ENCODE measurements around the gene KRT1. TPM values are rescaled to one million over a fixed set of nuclear protein-coding genes. Genes with fewer than 3 reads are reported as not detected.

KRT1 gene
- polyA plus RNA-seq, 1 of the 3 experiments (the other 2 are of a cell fraction) = not detected

DNA sequence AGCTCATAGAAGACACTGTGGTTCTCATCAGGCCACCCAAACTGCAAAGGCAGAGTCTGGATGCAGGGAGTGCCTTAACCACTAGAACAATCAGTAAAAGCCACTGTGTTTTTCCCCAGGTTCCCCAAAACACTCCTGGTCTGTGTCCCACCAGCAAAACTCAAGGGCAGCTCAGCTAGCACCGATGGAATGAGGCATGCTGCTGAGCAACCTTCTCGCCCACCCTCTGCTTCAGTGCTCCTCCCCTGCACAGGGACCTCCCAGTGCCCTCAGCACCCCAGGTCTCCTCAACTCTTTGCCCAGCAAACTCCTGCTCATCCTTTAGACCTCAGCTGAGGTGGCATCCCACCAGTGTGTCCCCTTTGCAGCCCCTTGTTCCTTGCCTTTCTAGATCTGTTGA lies 19.2 kb upstream of the KRT1 start (continued):
- TF ChIP-seq, protein P1, sequence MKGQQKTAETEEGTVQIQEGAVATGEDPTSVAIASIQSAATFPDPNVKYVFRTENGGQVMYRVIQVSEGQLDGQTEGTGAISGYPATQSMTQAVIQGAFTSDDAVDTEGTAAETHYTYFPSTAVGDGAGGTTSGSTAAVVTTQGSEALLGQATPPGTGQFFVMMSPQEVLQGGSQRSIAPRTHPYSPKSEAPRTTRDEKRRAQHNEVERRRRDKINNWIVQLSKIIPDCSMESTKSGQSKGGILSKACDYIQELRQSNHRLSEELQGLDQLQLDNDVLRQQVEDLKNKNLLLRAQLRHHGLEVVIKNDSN (IDR thresholded peaks at IDR 0.05; ENCODE audit: borderline replicate concordance, low read depth) = no peak
- TF ChIP-seq, protein P2, sequence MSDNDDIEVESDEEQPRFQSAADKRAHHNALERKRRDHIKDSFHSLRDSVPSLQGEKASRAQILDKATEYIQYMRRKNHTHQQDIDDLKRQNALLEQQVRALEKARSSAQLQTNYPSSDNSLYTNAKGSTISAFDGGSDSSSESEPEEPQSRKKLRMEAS (IDR thresholded peaks at IDR 0.05; ENCODE audit: low read depth) = no peak
- no peak for TF ChIP-seq GATA2 (CRISPR knock-in tag; IDR thresholded peaks at IDR 0.05)
- no peak for TF ChIP-seq CHD2 (IDR thresholded peaks at IDR 0.05; ENCODE audit: low read length, partially characterized antibody)
- no peak for TF ChIP-seq NRF1 (IDR thresholded peaks at IDR 0.05; ENCODE audit: low read depth, low read length)
- no peak for TF ChIP-seq RAD21 (IDR thresholded peaks at IDR 0.05; ENCODE audit: low read length)
- no peak for TF ChIP-seq MXI1 (IDR thresholded peaks at IDR 0.05; ENCODE audit: low read depth, low read length)
- TF ChIP-seq SMC3 (IDR thresholded peaks at IDR 0.05; ENCODE audit: low read depth, low read length) = no peak
- TF ChIP-seq TCF12 (IDR thresholded peaks at IDR 0.05) = no peak
- TF ChIP-seq GABPA (IDR thresholded peaks at IDR 0.05; ENCODE audit: low read depth) = no peak
- TF ChIP-seq, protein P3, sequence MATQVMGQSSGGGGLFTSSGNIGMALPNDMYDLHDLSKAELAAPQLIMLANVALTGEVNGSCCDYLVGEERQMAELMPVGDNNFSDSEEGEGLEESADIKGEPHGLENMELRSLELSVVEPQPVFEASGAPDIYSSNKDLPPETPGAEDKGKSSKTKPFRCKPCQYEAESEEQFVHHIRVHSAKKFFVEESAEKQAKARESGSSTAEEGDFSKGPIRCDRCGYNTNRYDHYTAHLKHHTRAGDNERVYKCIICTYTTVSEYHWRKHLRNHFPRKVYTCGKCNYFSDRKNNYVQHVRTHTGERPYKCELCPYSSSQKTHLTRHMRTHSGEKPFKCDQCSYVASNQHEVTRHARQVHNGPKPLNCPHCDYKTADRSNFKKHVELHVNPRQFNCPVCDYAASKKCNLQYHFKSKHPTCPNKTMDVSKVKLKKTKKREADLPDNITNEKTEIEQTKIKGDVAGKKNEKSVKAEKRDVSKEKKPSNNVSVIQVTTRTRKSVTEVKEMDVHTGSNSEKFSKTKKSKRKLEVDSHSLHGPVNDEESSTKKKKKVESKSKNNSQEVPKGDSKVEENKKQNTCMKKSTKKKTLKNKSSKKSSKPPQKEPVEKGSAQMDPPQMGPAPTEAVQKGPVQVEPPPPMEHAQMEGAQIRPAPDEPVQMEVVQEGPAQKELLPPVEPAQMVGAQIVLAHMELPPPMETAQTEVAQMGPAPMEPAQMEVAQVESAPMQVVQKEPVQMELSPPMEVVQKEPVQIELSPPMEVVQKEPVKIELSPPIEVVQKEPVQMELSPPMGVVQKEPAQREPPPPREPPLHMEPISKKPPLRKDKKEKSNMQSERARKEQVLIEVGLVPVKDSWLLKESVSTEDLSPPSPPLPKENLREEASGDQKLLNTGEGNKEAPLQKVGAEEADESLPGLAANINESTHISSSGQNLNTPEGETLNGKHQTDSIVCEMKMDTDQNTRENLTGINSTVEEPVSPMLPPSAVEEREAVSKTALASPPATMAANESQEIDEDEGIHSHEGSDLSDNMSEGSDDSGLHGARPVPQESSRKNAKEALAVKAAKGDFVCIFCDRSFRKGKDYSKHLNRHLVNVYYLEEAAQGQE (IDR thresholded peaks at IDR 0.05; ENCODE audit: low read depth, low read length) = no peak

DNA sequence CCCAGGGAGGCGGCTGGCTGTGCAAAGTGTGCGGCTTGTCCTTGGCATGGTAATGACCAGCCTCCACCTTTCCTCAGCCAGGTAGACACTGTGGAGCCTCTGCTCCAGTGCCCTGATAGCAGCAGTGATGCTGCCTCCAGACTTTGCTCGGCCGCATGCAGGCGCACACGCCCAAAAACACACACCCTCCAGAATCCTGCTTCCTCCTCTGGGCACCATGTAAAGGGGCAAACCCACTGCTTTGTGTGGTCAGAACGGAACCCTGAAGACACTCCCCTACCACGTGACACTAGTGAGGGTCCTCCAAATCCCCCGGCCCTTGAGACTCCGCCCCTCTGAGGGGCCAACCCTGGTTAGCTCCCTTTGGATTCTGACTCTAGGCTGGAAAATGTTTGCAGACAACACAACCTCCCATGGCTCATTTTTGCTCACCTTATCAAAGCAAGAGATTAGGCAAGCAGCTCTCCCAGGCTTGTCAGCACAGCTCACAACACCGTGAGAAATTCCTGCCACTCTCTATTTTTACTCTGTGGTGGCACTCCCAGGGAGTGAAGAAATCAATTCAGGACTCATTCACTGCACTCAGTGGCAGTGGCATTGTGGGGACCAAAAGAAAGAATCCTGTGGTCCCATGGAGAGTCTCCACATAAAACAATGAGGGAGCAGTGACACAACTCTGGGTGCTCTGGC lies 18.6 kb upstream of the KRT1 start:
- WGBS (ENCODE audit: low lambda C conversion rate) = 45% methylated on average over 9 of the region's 11 CpGs
- Histone ChIP-seq H3K4me2 (no peak overlapping the region), H3F3A (replicated peaks; ENCODE audit: insufficient read depth) (no peaks in the 10 kb centered on the region), H3K9me3 (no peaks in the 10 kb centered on the region), H3K9ac (no peak overlapping the region), H3K9me2 (no peaks in the 10 kb centered on the region), H3K36me3 (replicated peaks in 1 of 2; ENCODE audit: control insufficient read depth in 1 of 2, insufficient read depth in 2 of 2, low read length in 1 of 2) (no peaks in the 10 kb centered on the region), H3K27me3 (ENCODE audit: insufficient read depth) (peaks cover 67% of the 10 kb centered on the region; the same call in 1 of the 2 replicates), H3K4me1 (ENCODE audit: control insufficient read depth in 1 of 2, insufficient read depth in 2 of 2, low read depth in 1 of 2, low read length in 1 of 2) (no peaks in the 10 kb centered on the region), H4K20me1 (ENCODE audit: insufficient read depth) (no peaks in the 10 kb centered on the region), H3K4me3 (ENCODE audit: low read depth in 2 of 2, low read length in 1 of 2) (no peak overlapping the region), H2AFZ (ENCODE audit: low read depth) (no peak overlapping the region), H3K27ac (ENCODE audit: low read depth in 2 of 2, low read length in 1 of 2) (no peak overlapping the region), H3K79me2 (ENCODE audit: insufficient read depth) (no peaks in the 10 kb centered on the region)
- ChIA-PET POLR2A (no interaction called here), CTCF (no interaction called here)
- TF ChIP-seq, protein P4, sequence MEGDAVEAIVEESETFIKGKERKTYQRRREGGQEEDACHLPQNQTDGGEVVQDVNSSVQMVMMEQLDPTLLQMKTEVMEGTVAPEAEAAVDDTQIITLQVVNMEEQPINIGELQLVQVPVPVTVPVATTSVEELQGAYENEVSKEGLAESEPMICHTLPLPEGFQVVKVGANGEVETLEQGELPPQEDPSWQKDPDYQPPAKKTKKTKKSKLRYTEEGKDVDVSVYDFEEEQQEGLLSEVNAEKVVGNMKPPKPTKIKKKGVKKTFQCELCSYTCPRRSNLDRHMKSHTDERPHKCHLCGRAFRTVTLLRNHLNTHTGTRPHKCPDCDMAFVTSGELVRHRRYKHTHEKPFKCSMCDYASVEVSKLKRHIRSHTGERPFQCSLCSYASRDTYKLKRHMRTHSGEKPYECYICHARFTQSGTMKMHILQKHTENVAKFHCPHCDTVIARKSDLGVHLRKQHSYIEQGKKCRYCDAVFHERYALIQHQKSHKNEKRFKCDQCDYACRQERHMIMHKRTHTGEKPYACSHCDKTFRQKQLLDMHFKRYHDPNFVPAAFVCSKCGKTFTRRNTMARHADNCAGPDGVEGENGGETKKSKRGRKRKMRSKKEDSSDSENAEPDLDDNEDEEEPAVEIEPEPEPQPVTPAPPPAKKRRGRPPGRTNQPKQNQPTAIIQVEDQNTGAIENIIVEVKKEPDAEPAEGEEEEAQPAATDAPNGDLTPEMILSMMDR (IDR thresholded peaks at IDR 0.05) = no peak
- no peak for TF ChIP-seq GABPA (IDR thresholded peaks at IDR 0.05; ENCODE audit: low read depth)
- no peak for TF ChIP-seq FOXM1 (IDR thresholded peaks at IDR 0.05; ENCODE audit: low read depth)
- TF ChIP-seq RAD21 (IDR thresholded peaks at IDR 0.05; ENCODE audit: low read length) = no peak
- TF ChIP-seq RCOR1 (IDR thresholded peaks at IDR 0.05; ENCODE audit: low read length) = no peak
- TF ChIP-seq RXRA (IDR thresholded peaks at IDR 0.05; ENCODE audit: borderline replicate concordance, low read depth) = no peak
- TF ChIP-seq POLR2AphosphoS5 (IDR thresholded peaks at IDR 0.05; ENCODE audit: low read depth, low read length) = no peak
- TF ChIP-seq, protein P5, sequence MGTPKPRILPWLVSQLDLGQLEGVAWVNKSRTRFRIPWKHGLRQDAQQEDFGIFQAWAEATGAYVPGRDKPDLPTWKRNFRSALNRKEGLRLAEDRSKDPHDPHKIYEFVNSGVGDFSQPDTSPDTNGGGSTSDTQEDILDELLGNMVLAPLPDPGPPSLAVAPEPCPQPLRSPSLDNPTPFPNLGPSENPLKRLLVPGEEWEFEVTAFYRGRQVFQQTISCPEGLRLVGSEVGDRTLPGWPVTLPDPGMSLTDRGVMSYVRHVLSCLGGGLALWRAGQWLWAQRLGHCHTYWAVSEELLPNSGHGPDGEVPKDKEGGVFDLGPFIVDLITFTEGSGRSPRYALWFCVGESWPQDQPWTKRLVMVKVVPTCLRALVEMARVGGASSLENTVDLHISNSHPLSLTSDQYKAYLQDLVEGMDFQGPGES (IDR thresholded peaks at IDR 0.05; ENCODE audit: low read depth, low read length) = no peak
- TF ChIP-seq, protein P6, sequence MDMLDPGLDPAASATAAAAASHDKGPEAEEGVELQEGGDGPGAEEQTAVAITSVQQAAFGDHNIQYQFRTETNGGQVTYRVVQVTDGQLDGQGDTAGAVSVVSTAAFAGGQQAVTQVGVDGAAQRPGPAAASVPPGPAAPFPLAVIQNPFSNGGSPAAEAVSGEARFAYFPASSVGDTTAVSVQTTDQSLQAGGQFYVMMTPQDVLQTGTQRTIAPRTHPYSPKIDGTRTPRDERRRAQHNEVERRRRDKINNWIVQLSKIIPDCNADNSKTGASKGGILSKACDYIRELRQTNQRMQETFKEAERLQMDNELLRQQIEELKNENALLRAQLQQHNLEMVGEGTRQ (IDR thresholded peaks at IDR 0.05; ENCODE audit: borderline replicate concordance, low read depth, low read length) = no peak
- TF ChIP-seq MXI1 (IDR thresholded peaks at IDR 0.05; ENCODE audit: low read depth, low read length) = no peak
- no peak for TF ChIP-seq SMC3 (IDR thresholded peaks at IDR 0.05; ENCODE audit: low read depth, low read length)
- no peak for TF ChIP-seq FOSL2 (IDR thresholded peaks at IDR 0.05; ENCODE audit: borderline replicate concordance, low read depth)
- TF ChIP-seq TCF12 (IDR thresholded peaks at IDR 0.05) = no peak
- DNase-seq = no peak
